Cerebellar nuclear complex (tissue), 1 donor: ENCODE data around the gene RNU5B-1.
A peak's percentile ranks its signal among the peaks of the same experiment; 100 is the strongest.
"Not testable (repeated sequence)": the region's sequence is repeated elsewhere in the genome, so short reads cannot be mapped to it uniquely, and the experiment has no call there.

Experiments
- DNase-seq, 2 experiments: peaks; one replicate each; lab custom pipeline; 2025; lab: John Stamatoyannopoulos, UW

Gene RNU5B-1

GRCh38 chr15:65304381-65305149 is at the start of gene RNU5B-1:
Gene RNU5B-1 (plus strand): TSS chr15:65304677.
- DNase-seq = peak; percentile 37 to 85

- DNase-seq = no peak
Observed at GRCh38 chr15:65254758-65255157, 49.7 kb upstream of the RNU5B-1 start.

- no peak for DNase-seq
Observed at GRCh38 chr15:65255486-65256140, 48.9 kb upstream of the RNU5B-1 start.

- DNase-seq = no peak
Observed at GRCh38 chr15:65258375-65259262, 45.9 kb upstream of the RNU5B-1 start.

GRCh38 chr15:65259367-65259797 is 45.1 kb upstream of the RNU5B-1 start:
- DNase-seq = no peak

- no peak for DNase-seq
Observed at GRCh38 chr15:65260968-65261367, 43.5 kb upstream of the RNU5B-1 start.

GRCh38 chr15:65263313-65263712 is 41.2 kb upstream of the RNU5B-1 start:
- DNase-seq = no peak

GRCh38 chr15:65264863-65265430 is 39.5 kb upstream of the RNU5B-1 start:
- no peak for DNase-seq

- DNase-seq = no peak
Observed at GRCh38 chr15:65266469-65266868, 38.0 kb upstream of the RNU5B-1 start.

- DNase-seq = no peak
Observed at GRCh38 chr15:65268411-65268810, 36.1 kb upstream of the RNU5B-1 start.

- not testable (repeated sequence) for DNase-seq
Observed at GRCh38 chr15:65270811-65271545, 33.5 kb upstream of the RNU5B-1 start.

GRCh38 chr15:65275104-65275727 is 29.3 kb upstream of the RNU5B-1 start:
- no peak for DNase-seq

GRCh38 chr15:65275728-65276126 is 28.8 kb upstream of the RNU5B-1 start:
- DNase-seq = no peak

- no peak for DNase-seq
Observed at GRCh38 chr15:65277015-65277414, 27.5 kb upstream of the RNU5B-1 start.

GRCh38 chr15:65278480-65278879 is 26.0 kb upstream of the RNU5B-1 start:
- no peak for DNase-seq

- DNase-seq = no peak
Observed at GRCh38 chr15:65285291-65286068, 19.0 kb upstream of the RNU5B-1 start.

- no peak for DNase-seq
Observed at GRCh38 chr15:65286069-65286703, 18.3 kb upstream of the RNU5B-1 start.

- peak; percentile 62 to 75 for DNase-seq
Observed at GRCh38 chr15:65286704-65287519, 17.6 kb upstream of the RNU5B-1 start, which contains the start of gene PARP16. Gene PARP16 (minus strand): TSS chr15:65286883. CDS start chr15:65286426, 457 bp downstream.

- DNase-seq = no peak
Observed at GRCh38 chr15:65287520-65287855, 17.0 kb upstream of the RNU5B-1 start.
